PC-9 (cell line): ENCODE results near the gene SPHK1. TPM values are rescaled to one million over a fixed set of nuclear protein-coding genes. Genes with fewer than 3 reads are reported as not detected.

Experiments
- BruUV-seq: library from RNA; stranded (reverse); fragments of 400-500 nt; replicated peaks from 2 replicates; lab custom pipeline; 2021; lab: Mats Ljungman, UMichigan
- CTCF ChIA-PET: fragments of 300-600 bp; sonication (Branson Sonifier 250); formaldehyde crosslinking; loops from one replicate; lab custom pipeline; 2022; ENCODE audit warnings: antibody characterized with exemption; lab: Charles Lee
- POLR2A ChIA-PET: fragments of 300-600 bp; sonication (Branson Sonifier 250); formaldehyde crosslinking; loops from one replicate; lab custom pipeline; 2022; ENCODE audit warnings: antibody characterized with exemption; ENCODE audit not compliant: unreplicated experiment; lab: Charles Lee
- DNase-seq, 2 experiments: peaks; one replicate each; pipeline versions ENCODE4 v3.0.0 to v3.0.0-alpha.2; 2015 to 2022; ENCODE audit warnings: mixed read lengths in 1 of 2
- H2AFZ ChIP-seq: fragments of 200-600 bp; sonication (generic); 2 replicates; pipeline ENCODE4 v1.8.1; 2017; ENCODE audit warnings: antibody characterized with exemption
- H3F3A ChIP-seq: fragments of 200-600 bp; sonication (generic); 2 replicates; pipeline ENCODE4 v1.8.1; 2017; ENCODE audit warnings: antibody characterized with exemption, mild to moderate bottlenecking, low read depth; ENCODE audit not compliant: insufficient read depth
- H3K27ac ChIP-seq: fragments of 200-600 bp; sonication (generic); 2 replicates; pipeline ENCODE4 v1.6.1; 2016; ENCODE audit warnings: mixed run types
- H3K27me3 ChIP-seq: fragments of 200-600 bp; sonication (generic); 2 replicates; pipeline ENCODE4 v1.6.1; 2016; ENCODE audit warnings: low read depth, mixed run types; ENCODE audit not compliant: insufficient read depth
- H3K36me3 ChIP-seq: fragments of 200-600 bp; sonication (generic); 2 replicates; pipeline ENCODE4 v1.6.1; 2016; ENCODE audit warnings: low read depth, mixed run types
- H3K4me1 ChIP-seq: fragments of 200-600 bp; sonication (generic); replicated peaks from 2 replicates; pipeline ENCODE4 v1.6.1; 2016; ENCODE audit warnings: mixed run types; ENCODE audit not compliant: insufficient read depth
- H3K4me2 ChIP-seq: fragments of 200-600 bp; sonication (generic); 2 replicates; pipeline ENCODE4 v1.6.1; 2017; ENCODE audit warnings: mixed run types
- H3K4me3 ChIP-seq: fragments of 200-600 bp; sonication (generic); 2 replicates; pipeline ENCODE4 v1.6.1; 2016; ENCODE audit warnings: mixed run types
- H3K79me2 ChIP-seq: fragments of 200-600 bp; sonication (generic); 2 replicates; pipeline ENCODE4 v1.6.1; 2017; ENCODE audit warnings: low read depth, mixed run types
- H3K9me2 ChIP-seq: fragments of 200-600 bp; sonication (generic); 2 replicates; pipeline ENCODE4 v1.8.1; 2017; ENCODE audit warnings: mild to moderate bottlenecking; ENCODE audit not compliant: insufficient read depth
- H3K9me3 ChIP-seq: fragments of 200-600 bp; sonication (generic); 2 replicates; pipeline ENCODE4 v1.8.1; 2016; ENCODE audit warnings: low read depth; ENCODE audit not compliant: insufficient read depth
- H4K20me1 ChIP-seq: fragments of 200-600 bp; sonication (generic); 2 replicates; pipeline ENCODE4 v1.8.1; 2017; ENCODE audit not compliant: insufficient read depth
- EZH2 ChIP-seq: fragments of 200-600 bp; sonication (generic); IDR thresholded peaks from 2 replicates; pipeline ENCODE4 v1.8.0; 2017; ENCODE audit warnings: antibody characterized with exemption, low read depth
- intact Hi-C: fragments of 100-400 bp; cut with micrococcal nuclease; formaldehyde crosslinking; loops from one replicate; pipeline ENCODE4 v1.10.0; 2022; ENCODE audit not compliant: unreplicated experiment
- total RNA-seq: library from RNA; stranded (reverse); gene quantifications from 2 replicates; pipeline ENCODE4 v1.2.3, GENCODE V29; 2021
- TF ChIP-seq, protein P1 (sequence below): fragments of 200-600 bp; sonication (generic); conservative IDR thresholded peaks from 2 replicates; pipeline ENCODE4 v1.6.1; 2017; ENCODE audit warnings: mixed run types, antibody characterized with exemption, mild to moderate bottlenecking, moderate library complexity

SPHK1 gene
- total RNA-seq, 1 experiment from 2014 or later = 5.5 TPM

GRCh38 chr17:76388966-76389888 lies 4.8 kb downstream of the SPHK1 start:
- no peak for TF ChIP-seq EZH2
- TF ChIP-seq, protein P1, sequence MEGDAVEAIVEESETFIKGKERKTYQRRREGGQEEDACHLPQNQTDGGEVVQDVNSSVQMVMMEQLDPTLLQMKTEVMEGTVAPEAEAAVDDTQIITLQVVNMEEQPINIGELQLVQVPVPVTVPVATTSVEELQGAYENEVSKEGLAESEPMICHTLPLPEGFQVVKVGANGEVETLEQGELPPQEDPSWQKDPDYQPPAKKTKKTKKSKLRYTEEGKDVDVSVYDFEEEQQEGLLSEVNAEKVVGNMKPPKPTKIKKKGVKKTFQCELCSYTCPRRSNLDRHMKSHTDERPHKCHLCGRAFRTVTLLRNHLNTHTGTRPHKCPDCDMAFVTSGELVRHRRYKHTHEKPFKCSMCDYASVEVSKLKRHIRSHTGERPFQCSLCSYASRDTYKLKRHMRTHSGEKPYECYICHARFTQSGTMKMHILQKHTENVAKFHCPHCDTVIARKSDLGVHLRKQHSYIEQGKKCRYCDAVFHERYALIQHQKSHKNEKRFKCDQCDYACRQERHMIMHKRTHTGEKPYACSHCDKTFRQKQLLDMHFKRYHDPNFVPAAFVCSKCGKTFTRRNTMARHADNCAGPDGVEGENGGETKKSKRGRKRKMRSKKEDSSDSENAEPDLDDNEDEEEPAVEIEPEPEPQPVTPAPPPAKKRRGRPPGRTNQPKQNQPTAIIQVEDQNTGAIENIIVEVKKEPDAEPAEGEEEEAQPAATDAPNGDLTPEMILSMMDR = no peak
- no peak overlapping the region for H3K4me2 ChIP-seq
- no peaks in the 10 kb centered on the region for H3K36me3 ChIP-seq
- intact Hi-C loops = no loop called here
- H4K20me1 ChIP-seq = no peaks in the 10 kb centered on the region
- POLR2A ChIA-PET = no interaction called here
- no TSS peak for BruUV-seq
- no peak overlapping the region for H2AFZ ChIP-seq
- no peaks in the 10 kb centered on the region for H3K79me2 ChIP-seq
- no peaks in the 10 kb centered on the region for H3K27me3 ChIP-seq
- no peak overlapping the region for H3K4me3 ChIP-seq
- no peaks in the 10 kb centered on the region for H3K9me2 ChIP-seq
- no peak overlapping the region for H3K27ac ChIP-seq
- no peaks in the 10 kb centered on the region; the same call in 1 of the 2 replicates for H3F3A ChIP-seq
- no peaks in the 10 kb centered on the region for H3K9me3 ChIP-seq
- no peak for DNase-seq
- H3K4me1 ChIP-seq = peaks cover 4% of the 10 kb centered on the region; the same call in 1 of the 2 replicates
- CTCF ChIA-PET = interaction anchor here (0.5 to 1.4 kb wide), 5 partner anchors 10 to 744 kb away, joined by 3 to 9 read pairs (median 5); no protein-coding TSS in a partner anchor

- ChIA-PET POLR2A (no interaction called here), CTCF (interaction anchor here (0.5 to 1.4 kb wide), 4 partner anchors 9 to 745 kb away, joined by 3 to 5 read pairs (median 4); no protein-coding TSS in a partner anchor)
- H3K27me3 ChIP-seq = no peaks in the 10 kb centered on the region
- BruUV-seq = no TSS peak
- H2AFZ ChIP-seq = no peak overlapping the region
- no peaks in the 10 kb centered on the region for H3K79me2 ChIP-seq
- H3K4me1 ChIP-seq = peaks cover 4% of the 10 kb centered on the region; the same call in 1 of the 2 replicates
- H3K36me3 ChIP-seq = no peaks in the 10 kb centered on the region
- no peak for TF ChIP-seq EZH2
- TF ChIP-seq, protein P1 = no peak
- no peak for DNase-seq
- H3K9me3 ChIP-seq = no peaks in the 10 kb centered on the region
- H3K9me2 ChIP-seq = no peaks in the 10 kb centered on the region
- no peaks in the 10 kb centered on the region; the same call in 1 of the 2 replicates for H3F3A ChIP-seq
- H3K4me2 ChIP-seq = no peak overlapping the region
- H4K20me1 ChIP-seq = no peaks in the 10 kb centered on the region
- no peak overlapping the region for H3K27ac ChIP-seq
- intact Hi-C loops = no loop called here
- no peak overlapping the region for H3K4me3 ChIP-seq
Observed at GRCh38 chr17:76390003-76390421, 5.6 kb downstream of the SPHK1 start.

- no TSS peak for BruUV-seq
- POLR2A ChIA-PET = no interaction called here
- H3F3A ChIP-seq = no peaks in the 10 kb centered on the region; the same call in 1 of the 2 replicates
Observed at GRCh38 chr17:76391200-76391715, 6.8 kb downstream of the SPHK1 start.

More at GRCh38 chr17:76391200-76391715, 6.8 kb downstream of the SPHK1 start:
- Histone ChIP-seq H3K36me3 (no peaks in the 10 kb centered on the region), H4K20me1 (no peaks in the 10 kb centered on the region), H3K27me3 (no peaks in the 10 kb centered on the region), H2AFZ (no peak overlapping the region), H3K4me2 (no peak overlapping the region), H3K4me1 (no peaks in the 10 kb centered on the region), H3K4me3 (no peak overlapping the region), H3K79me2 (no peaks in the 10 kb centered on the region), H3K9me3 (no peaks in the 10 kb centered on the region), H3K9me2 (no peaks in the 10 kb centered on the region), H3K27ac (no peak overlapping the region)
- no peak for DNase-seq
- CTCF ChIA-PET = no interaction called here
- intact Hi-C loops = no loop called here
- no peak for TF ChIP-seq EZH2
- TF ChIP-seq, protein P1 = no peak
